HG03135 (cell line): ENCODE data around the gene RNF166.
A peak's percentile ranks its signal among the peaks of the same experiment; 100 is the strongest.

ENCODE experiments used
- ATAC-seq: cut with Tn5 transposase; IDR thresholded peaks from one replicate; pipeline ENCODE4 v1.9.1; 2021; ENCODE audit warnings: mild to moderate bottlenecking, moderate library complexity; ENCODE audit not compliant: unreplicated experiment

The RNF166 gene

DNA sequence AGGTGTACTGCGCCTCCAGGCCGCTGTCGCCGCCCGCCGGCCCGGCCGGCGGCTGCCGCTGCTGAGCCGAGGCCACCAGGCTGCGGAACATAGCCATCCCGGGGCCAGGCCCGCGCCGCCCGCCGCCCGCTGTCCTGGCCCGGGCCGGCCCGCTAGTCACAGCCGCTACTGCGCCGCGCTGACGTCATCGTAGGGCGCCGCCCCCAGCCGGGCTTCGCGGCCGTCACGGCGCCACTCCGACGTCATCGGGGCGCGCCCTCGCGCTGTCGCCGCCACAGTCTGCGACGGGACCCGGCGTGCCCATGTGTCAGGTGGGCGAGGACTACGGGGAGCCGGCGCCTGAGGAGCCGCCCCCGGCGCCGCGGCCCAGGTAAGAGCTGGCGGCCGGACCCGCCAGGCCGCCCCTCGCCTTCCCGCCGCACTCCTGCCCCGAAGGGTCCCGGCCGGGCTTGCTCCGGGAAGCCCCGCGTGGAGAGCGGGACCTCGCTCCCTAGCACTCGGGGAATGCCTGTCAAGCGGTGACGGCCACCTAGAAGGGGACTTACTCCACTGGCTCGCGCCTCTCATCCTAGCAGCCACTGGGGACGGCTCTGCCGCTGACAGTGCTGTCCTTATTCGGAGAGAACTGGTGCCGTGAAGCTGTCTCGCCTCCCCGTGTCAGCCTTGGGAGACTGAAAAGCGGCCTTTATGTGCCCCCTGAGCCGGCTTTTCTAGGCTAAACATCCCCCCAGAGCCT lies at the start of gene RNF166, which contains the start of gene CTU2:
Gene RNF166, minus strand, starts transcription at position 180 of the 736 bp plus-strand sequence. Its CDS starts 83 bp downstream, at position 97.
Gene CTU2, plus strand, starts transcription at position 275 of the 736 bp plus-strand sequence. Its CDS starts 28 bp downstream, at position 303.
- peak; percentile 54 for ATAC-seq

- no peak for ATAC-seq
These were observed 48.9 kb upstream of the RNF166 start for GRCh38 chr16:88754912-88755744.

DNA sequence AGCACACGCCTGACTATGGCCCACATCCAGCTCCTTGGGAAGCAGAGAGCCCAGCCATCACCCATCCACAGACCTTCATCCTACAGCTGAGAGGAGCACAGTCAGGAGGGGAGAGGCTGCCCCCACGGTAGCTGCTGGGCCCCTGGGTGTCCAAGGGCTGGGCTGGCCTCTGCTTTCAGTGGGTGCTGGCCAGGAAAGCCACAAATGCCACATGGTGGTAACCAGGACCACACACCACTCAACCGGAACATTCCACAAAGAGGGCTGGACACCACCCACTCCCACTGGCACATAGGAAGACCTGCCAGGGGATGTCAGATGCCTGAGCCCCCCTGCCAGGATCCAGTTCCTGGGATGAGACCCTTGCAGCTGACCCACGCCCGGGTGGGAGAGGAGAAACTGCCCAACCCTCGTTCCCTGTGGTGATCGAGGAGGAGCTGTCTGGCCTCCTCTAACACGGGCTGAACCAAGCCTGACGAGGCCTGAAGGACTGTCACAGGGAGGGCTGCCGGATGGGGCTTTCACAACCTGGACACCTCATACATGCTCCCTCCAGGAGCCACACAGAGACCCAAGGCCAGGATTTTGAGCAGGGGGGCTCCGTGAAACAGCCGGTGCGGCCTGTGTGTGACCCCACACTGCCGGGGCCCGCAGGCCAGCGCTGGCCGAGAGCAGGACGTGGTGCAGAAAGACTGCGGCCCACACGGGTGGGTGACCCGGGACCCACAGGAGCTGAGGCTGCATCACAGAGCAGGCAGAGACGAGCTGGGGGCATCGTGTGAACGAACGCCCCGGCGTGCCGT lies 48.1 kb upstream of the RNF166 start:
- no peak for ATAC-seq

- ATAC-seq = no peak
These were observed 47.4 kb upstream of the RNF166 start for GRCh38 chr16:88753602-88754001.

DNA sequence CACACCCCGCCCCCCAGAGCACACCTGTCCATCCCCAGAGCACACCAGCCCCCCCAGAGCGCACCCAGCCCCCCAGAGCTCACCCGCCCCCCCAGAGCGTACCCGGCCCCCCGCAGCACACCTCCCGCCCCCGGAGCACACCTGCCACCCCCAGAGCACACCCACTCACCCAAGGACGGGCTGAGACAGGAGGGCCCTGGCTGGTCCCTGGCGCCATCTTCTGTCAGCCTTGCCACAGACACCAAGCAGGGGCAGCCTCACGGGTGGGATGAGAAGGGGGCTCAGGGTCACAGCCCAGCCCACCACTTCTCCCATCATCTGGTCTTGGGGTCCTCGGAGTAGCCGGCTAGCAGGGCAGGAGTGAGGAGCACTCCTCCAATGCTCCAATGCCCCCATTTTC lies 47.0 kb upstream of the RNF166 start:
- ATAC-seq = no peak

DNA sequence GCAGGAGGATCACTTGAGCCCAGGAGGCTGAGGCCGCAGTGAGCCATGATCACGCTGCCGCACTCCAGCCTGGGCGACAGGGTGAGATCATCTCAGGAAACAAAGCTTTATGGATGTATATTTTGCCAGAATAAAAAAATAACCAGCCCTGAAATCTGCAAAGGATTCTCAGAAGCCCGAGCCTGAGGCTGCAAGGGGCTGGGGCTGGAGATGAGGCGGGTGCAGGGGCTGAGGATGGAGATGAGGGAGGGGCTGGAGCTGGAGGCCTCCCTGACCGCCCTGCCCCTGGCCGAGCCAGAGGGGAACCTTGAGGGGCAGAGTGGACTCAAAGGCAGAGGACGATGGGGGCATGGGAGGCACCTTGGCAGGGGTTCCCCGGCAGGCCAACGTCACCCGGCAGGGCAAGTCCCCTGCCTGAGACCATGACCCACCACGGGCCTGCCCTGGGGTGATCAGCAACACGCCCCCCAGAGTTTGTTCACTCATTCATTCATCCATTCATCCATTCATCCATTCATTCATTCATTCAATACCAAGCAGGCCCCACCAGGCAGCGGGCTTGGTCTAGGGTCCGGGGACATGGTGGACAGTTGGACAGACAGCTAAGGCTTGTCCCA lies 46.3 kb upstream of the RNF166 start:
- no peak for ATAC-seq

GRCh38 chr16:88750854-88751253 lies 44.6 kb upstream of the RNF166 start:
- ATAC-seq = no peak

DNA sequence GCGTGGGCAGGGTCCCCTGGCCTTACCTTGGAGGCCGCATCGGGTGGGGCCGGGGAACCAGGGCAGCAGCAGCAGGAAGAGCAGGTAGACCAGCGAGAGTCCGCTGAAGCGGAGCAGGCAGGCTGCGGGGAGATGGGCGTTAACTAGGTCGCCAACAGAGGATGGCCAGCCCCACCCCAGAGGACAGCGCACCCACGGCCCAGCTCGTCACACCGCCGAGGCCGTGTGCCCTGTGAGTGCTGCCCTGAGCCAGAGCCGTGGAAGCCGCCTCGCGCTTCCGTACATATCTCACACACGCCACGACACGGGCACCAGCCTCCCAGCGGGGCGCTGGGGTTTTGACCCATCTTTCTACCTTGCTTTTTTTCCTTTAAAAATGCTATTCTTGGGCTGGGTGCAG lies 43.1 kb upstream of the RNF166 start:
- no peak for ATAC-seq

DNA sequence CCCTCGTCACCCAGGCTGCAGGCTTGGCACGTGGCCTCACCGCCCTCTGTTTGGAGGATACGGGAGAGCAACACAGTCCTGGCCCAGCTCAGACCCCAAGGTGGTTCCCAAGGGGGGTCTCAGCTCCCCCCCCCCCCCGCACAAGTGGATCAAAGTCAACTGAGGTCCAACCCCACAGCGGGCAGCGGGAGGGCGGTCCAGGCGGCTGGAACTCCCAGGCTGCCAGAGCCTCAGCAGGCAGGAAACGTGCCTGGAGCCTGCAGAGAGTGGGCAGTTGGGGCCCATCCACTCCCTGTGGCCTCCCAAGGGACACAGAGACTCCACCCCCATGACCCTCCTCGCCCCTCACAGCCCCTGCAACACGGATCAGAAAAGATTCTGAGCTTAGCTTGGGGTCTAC lies 42.2 kb upstream of the RNF166 start:
- no peak for ATAC-seq

- no peak for ATAC-seq
These were observed 41.5 kb upstream of the RNF166 start for GRCh38 chr16:88747588-88748301.

- no peak for ATAC-seq
These were observed 40.3 kb upstream of the RNF166 start for GRCh38 chr16:88746506-88746905.

DNA sequence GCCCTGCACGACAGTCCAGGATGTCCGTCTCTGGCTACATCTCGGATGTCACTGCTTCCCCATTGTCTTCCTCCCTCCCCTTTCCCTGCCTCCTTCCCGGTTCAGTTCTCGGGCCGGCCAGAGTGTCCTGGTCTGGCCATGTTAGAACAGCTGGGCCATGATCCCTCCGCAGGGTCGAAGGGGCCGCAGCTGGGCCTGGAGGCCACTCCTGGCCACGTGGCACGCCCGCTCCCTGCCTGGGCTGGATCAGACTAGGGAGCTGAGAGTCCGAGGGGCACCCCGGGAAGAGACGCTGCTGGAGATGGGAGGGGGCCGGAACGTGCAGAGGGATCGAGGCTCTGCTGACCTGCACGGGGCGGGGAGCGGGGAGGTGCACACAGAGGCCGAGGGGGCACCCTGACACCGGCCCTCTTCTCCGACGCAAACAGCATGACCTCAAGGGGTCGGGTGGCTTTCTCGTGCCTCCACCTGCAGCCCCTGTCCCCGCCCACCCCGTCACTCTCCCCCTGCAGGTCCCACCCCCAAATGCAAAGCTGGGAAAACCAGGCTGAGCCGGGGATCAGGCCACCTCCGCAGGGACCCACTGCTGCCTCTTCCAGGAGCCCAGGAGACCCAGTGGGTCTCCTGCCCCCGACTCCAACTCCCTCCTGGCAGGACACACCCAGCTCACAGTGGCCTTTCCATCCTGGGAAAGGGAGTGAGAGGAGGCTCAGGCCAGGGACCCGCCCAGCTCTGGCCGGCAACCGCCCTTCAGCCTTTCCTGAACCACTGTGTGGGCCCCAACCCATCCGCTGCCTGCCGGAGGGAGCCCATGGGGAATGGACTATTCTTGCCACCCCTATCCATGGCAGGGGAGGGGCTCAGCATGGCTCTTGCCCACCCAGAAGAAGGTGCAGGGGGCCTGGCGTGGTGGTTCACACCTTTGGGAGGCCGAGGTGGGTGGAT lies 38.6 kb upstream of the RNF166 start:
- no peak for ATAC-seq

- no peak for ATAC-seq
These were observed 37.7 kb upstream of the RNF166 start for GRCh38 chr16:88743693-88744576.

GRCh38 chr16:88742896-88743605 lies 36.8 kb upstream of the RNF166 start:
- ATAC-seq = no peak

DNA sequence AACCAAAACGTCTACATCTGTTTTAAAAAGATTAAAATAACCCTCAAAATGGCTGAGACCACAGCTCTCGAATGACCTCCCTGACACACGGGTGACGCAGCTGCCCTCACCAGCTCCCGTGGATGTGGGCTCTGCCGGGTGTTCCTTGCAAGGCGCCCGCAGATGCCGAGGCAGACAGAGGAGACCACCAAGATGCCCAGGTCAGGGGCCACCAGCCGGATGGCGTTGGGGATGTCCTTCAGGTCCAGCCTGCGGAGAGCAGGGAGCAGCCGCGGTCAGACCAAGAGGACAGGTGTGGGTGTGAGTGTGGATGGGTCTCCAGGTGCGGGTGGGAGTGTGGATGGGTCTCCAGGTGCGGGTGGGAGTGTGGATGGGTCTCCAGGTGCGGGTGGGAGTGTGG lies 35.2 kb upstream of the RNF166 start:
- no peak for ATAC-seq

DNA sequence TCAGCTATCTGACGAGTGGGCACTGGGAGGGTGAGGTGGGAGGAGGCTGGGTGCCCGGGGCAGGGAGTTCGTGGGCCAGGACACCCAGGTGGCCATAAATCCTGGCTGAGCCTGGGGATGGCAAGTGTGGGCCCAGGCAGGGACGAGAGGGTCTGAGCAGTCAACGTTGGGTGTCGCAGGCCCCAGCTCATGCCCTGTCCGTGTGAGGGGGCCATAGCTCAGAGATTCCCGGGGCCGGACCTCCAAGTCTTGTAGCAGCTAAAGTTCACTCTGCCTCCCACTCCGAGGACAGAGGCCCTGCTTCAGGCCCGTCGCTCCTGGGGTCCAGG lies 34.5 kb upstream of the RNF166 start:
- ATAC-seq = no peak

GRCh38 chr16:88739977-88740726 lies 33.9 kb upstream of the RNF166 start:
- ATAC-seq = no peak
